GM21619 (cell line): Measurements from ENCODE around the gene COL8A1.
"Not testable (repeated sequence)": the region's sequence is repeated elsewhere in the genome, so short reads cannot be mapped to it uniquely, and the experiment has no call there.

Source experiments
- ATAC-seq: cut with Tn5 transposase; IDR thresholded peaks from one replicate; pipeline ENCODE4 v1.9.1; 2021; ENCODE audit not compliant: unreplicated experiment

Gene COL8A1

GRCh38 chr3:99702953-99703943 is 64.9 kb downstream of the COL8A1 start:
- no peak for ATAC-seq

GRCh38 chr3:99704417-99704816 is 66.0 kb downstream of the COL8A1 start:
- no peak for ATAC-seq

- ATAC-seq = no peak
Observed at GRCh38 chr3:99706410-99706809, 68.0 kb downstream of the COL8A1 start.

- no peak for ATAC-seq
Observed at GRCh38 chr3:99708207-99708745, 69.9 kb downstream of the COL8A1 start.

GRCh38 chr3:99709686-99710085 is 71.3 kb downstream of the COL8A1 start:
- no peak for ATAC-seq

- ATAC-seq = no peak
Observed at GRCh38 chr3:99710094-99710493, 71.7 kb downstream of the COL8A1 start.

- ATAC-seq = no peak
Observed at GRCh38 chr3:99711351-99711750, 73.0 kb downstream of the COL8A1 start.

- no peak for ATAC-seq
Observed at GRCh38 chr3:99712291-99712954, 74.0 kb downstream of the COL8A1 start.

- no peak for ATAC-seq
Observed at GRCh38 chr3:99713440-99713839, 75.0 kb downstream of the COL8A1 start.

GRCh38 chr3:99714146-99714545 is 75.8 kb downstream of the COL8A1 start:
- no peak for ATAC-seq

- no peak for ATAC-seq
Observed at GRCh38 chr3:99714575-99714974, 76.2 kb downstream of the COL8A1 start.

GRCh38 chr3:99716463-99716995 is 78.1 kb downstream of the COL8A1 start:
- ATAC-seq = no peak

GRCh38 chr3:99720985-99721632 is 82.7 kb downstream of the COL8A1 start:
- no peak for ATAC-seq

GRCh38 chr3:99721633-99722007 is 83.2 kb downstream of the COL8A1 start:
- no peak for ATAC-seq

GRCh38 chr3:99724276-99724675 is 85.9 kb downstream of the COL8A1 start:
- ATAC-seq = no peak

- ATAC-seq = no peak
Observed at GRCh38 chr3:99730870-99731269, 92.5 kb downstream of the COL8A1 start.

- no peak for ATAC-seq
Observed at GRCh38 chr3:99731499-99731898, 93.1 kb downstream of the COL8A1 start.

GRCh38 chr3:99740371-99740770 is 102.0 kb downstream of the COL8A1 start:
- ATAC-seq = not testable (repeated sequence)

- no peak for ATAC-seq
Observed at GRCh38 chr3:99741588-99741987, 103.2 kb downstream of the COL8A1 start.

- no peak for ATAC-seq
Observed at GRCh38 chr3:99747915-99748314, 109.5 kb downstream of the COL8A1 start.

GRCh38 chr3:99751649-99752048 is 113.3 kb downstream of the COL8A1 start:
- ATAC-seq = no peak
